H1 (cell line): ENCODE measurements around the gene FKBP1B. TPM values are rescaled to one million over a fixed set of nuclear protein-coding genes. Genes with fewer than 3 reads are reported as not detected.

Experiments
- CTCF ChIA-PET: fragments of 300-600 bp; sonication (Branson Sonifier 250); formaldehyde crosslinking; loops from one replicate; lab custom pipeline; 2021; ENCODE audit not compliant: partially characterized antibody; lab: Charles Lee
- POLR2A ChIA-PET: fragments of 300-600 bp; sonication (Branson Sonifier 250); formaldehyde crosslinking; loops from one replicate; lab custom pipeline; 2021; ENCODE audit warnings: inconsistent platforms; ENCODE audit not compliant: partially characterized antibody; lab: Charles Lee
- DNase-seq, 2 experiments: peaks; one replicate each; pipeline versions ENCODE4 v3.0.0 to v3.0.0-alpha.2; 2010 to 2022; ENCODE audit warnings: low spot score in 2 of 2, low read depth in 1 of 2, mixed read lengths in 1 of 2
- FAIRE-seq: peaks from 2 replicates; lab custom pipeline; 2011; peaks lifted over from hg19 to GRCh38; lab: Jason Lieb, UNC
- H2AFZ ChIP-seq: 2 replicates; pipeline ENCODE4 v1.8.1; 2012; ENCODE audit warnings: low read length, inconsistent platforms
- H2AK5ac ChIP-seq: 2 replicates; pipeline ENCODE4 v1.6.1; 2013; ENCODE audit warnings: low read depth, low read length
- H2BK120ac ChIP-seq: replicated peaks from 2 replicates; pipeline ENCODE3; 2013; ENCODE audit warnings: low read depth, low read length, inconsistent platforms
- H2BK12ac ChIP-seq: 2 replicates; pipeline ENCODE4 v1.6.1; 2013; ENCODE audit warnings: low read depth, low read length
- H2BK15ac ChIP-seq: 2 replicates; pipeline ENCODE4 v1.6.1; 2013; ENCODE audit warnings: low read length
- H2BK20ac ChIP-seq: 2 replicates; pipeline ENCODE4 v1.6.1; 2013; ENCODE audit warnings: low read length
- H2BK5ac ChIP-seq: 2 replicates; pipeline ENCODE4 v1.6.1; 2013; ENCODE audit warnings: low read depth, low read length
- H3K14ac ChIP-seq: 2 replicates; pipeline ENCODE4 v1.6.1; 2013; ENCODE audit warnings: inconsistent platforms; ENCODE audit not compliant: insufficient read length
- H3K18ac ChIP-seq: 2 replicates; pipeline ENCODE4 v1.6.1; 2013; ENCODE audit warnings: low read length; ENCODE audit errors: extremely low read depth
- H3K23ac ChIP-seq: 2 replicates; pipeline ENCODE4 v1.6.1; 2013; ENCODE audit warnings: inconsistent platforms; ENCODE audit not compliant: insufficient read length
- H3K23me2 ChIP-seq: 2 replicates; pipeline ENCODE4 v1.6.1; 2013; ENCODE audit warnings: low read depth, low read length
- H3K27ac ChIP-seq: 2 replicates; pipeline ENCODE4 v1.6.1; 2011; ENCODE audit warnings: low read depth, low read length, inconsistent platforms
- H3K27me3 ChIP-seq, 4 experiments: replicated peaks in 1 of 4; 1 replicate in 1 of 4; 2 replicates in 3 of 4; pipeline versions ENCODE4 v1.6.1 to v1.8.1; 2011 to 2013; ENCODE audit warnings: low read length in 3 of 4, mild to moderate bottlenecking in 3 of 4, inconsistent platforms in 2 of 4, mixed read lengths in 2 of 4, moderate library complexity in 1 of 4; ENCODE audit not compliant: control insufficient read depth in 3 of 4, insufficient read depth in 3 of 4; ENCODE audit errors: extremely low read depth in 1 of 4
- H3K36me3 ChIP-seq, 4 experiments: 2 replicates each; pipeline versions ENCODE4 v1.6.1 to v1.8.1; 2011 to 2013; ENCODE audit warnings: mild to moderate bottlenecking in 4 of 4, low read length in 3 of 4, moderate library complexity in 2 of 4, control low read depth in 1 of 4, inconsistent platforms in 1 of 4; ENCODE audit not compliant: insufficient read depth in 4 of 4, control insufficient read depth in 2 of 4
- H3K4ac ChIP-seq: replicated peaks from 2 replicates; pipeline ENCODE3; 2013; ENCODE audit warnings: low read length, low read depth, mixed read lengths, inconsistent platforms; ENCODE audit not compliant: insufficient read length
- H3K4me1 ChIP-seq, 4 experiments: replicated peaks in 1 of 4; 1 replicate in 1 of 4; 2 replicates in 3 of 4; pipeline versions ENCODE4 v1.6.1 to v1.8.1; 2011 to 2013; ENCODE audit warnings: low read length in 3 of 4, inconsistent platforms in 2 of 4, mixed read lengths in 1 of 4; ENCODE audit not compliant: insufficient read depth in 4 of 4, control insufficient read depth in 3 of 4
- H3K4me2 ChIP-seq, 2 experiments: 2 replicates each; pipeline versions ENCODE4 v1.6.1 to v1.8.1; 2011 to 2013; ENCODE audit warnings: low read depth in 2 of 2, low read length in 2 of 2, control low read depth in 1 of 2, inconsistent platforms in 1 of 2, mild to moderate bottlenecking in 1 of 2; ENCODE audit not compliant: insufficient read depth in 1 of 2
- H3K4me3 ChIP-seq, 4 experiments: fragments of 200-600, 300-600 bp in 1 of 4; sonication (generic), shearing (Covaris generic), sonication (Bioruptor Twin) in 1 of 4; 2 replicates each; pipeline versions ENCODE4 v1.5.1 to v1.8.1; 2011 to 2016; ENCODE audit warnings: low read length in 4 of 4, low read depth in 3 of 4, control low read depth in 2 of 4, inconsistent platforms in 2 of 4, mild to moderate bottlenecking in 2 of 4, mixed read lengths in 1 of 4, moderate library complexity in 1 of 4; ENCODE audit not compliant: insufficient read depth in 2 of 4; ENCODE audit errors: extremely low read depth in 1 of 4
- H3K56ac ChIP-seq: replicated peaks from 2 replicates; pipeline ENCODE3; 2013; ENCODE audit warnings: low read depth, mild to moderate bottlenecking, mixed read lengths, low read length, inconsistent platforms; ENCODE audit not compliant: insufficient read length
- H3K79me1 ChIP-seq: 2 replicates; pipeline ENCODE4 v1.6.1; 2013; ENCODE audit warnings: low read depth, low read length, control low read depth
- H3K79me2 ChIP-seq, 2 experiments: 2 replicates each; pipeline versions ENCODE4 v1.6.1 to v1.8.1; 2012 to 2013; ENCODE audit warnings: low read length in 2 of 2, mild to moderate bottlenecking in 2 of 2, inconsistent platforms in 1 of 2; ENCODE audit not compliant: insufficient read depth in 2 of 2, control insufficient read depth in 1 of 2
- H3K9ac ChIP-seq, 4 experiments: replicated peaks in 1 of 4; 1 replicate in 1 of 4; 2 replicates in 3 of 4; pipeline versions ENCODE4 v1.6.1 to v1.8.1; 2011 to 2013; ENCODE audit warnings: low read depth in 3 of 4, low read length in 3 of 4, control low read depth in 2 of 4, mild to moderate bottlenecking in 2 of 4, moderate library complexity in 2 of 4, inconsistent platforms in 1 of 4; ENCODE audit errors: extremely low read depth in 1 of 4
- H3K9me3 ChIP-seq, 2 experiments: 2 replicates each; pipeline versions ENCODE4 v1.6.1 to v1.8.1; 2012 to 2013; ENCODE audit warnings: mild to moderate bottlenecking in 2 of 2, moderate library complexity in 2 of 2, control low read depth in 1 of 2, inconsistent platforms in 1 of 2, low read depth in 1 of 2, low read length in 1 of 2, mixed read lengths in 1 of 2; ENCODE audit not compliant: insufficient read depth in 2 of 2
- H4K20me1 ChIP-seq, 2 experiments: replicated peaks in 1 of 2; 2 replicates each; pipeline versions ENCODE3 to v1.8.1; 2011 to 2013; ENCODE audit warnings: inconsistent platforms in 2 of 2, low read length in 2 of 2, mild to moderate bottlenecking in 1 of 2; ENCODE audit not compliant: insufficient read depth in 2 of 2, control insufficient read depth in 1 of 2
- H4K5ac ChIP-seq: 2 replicates; pipeline ENCODE4 v1.6.1; 2013; ENCODE audit warnings: low read length, low read depth, mixed read lengths, inconsistent platforms; ENCODE audit not compliant: insufficient read length
- H4K8ac ChIP-seq: 2 replicates; pipeline ENCODE4 v1.8.0; 2013; ENCODE audit warnings: mild to moderate bottlenecking, moderate library complexity, low read length, inconsistent platforms; ENCODE audit not compliant: insufficient read depth; ENCODE audit errors: extremely low read depth
- H4K91ac ChIP-seq: replicated peaks from 2 replicates; pipeline ENCODE3; 2013; ENCODE audit warnings: low read length, mixed read lengths, inconsistent platforms; ENCODE audit not compliant: insufficient read length
- ATF3 ChIP-seq: IDR thresholded peaks from 2 replicates; pipeline ENCODE4 v1.6.1; 2011; ENCODE audit warnings: low read depth, mild to moderate bottlenecking, low read length; ENCODE audit not compliant: insufficient read depth
- CTCF ChIP-seq, 3 experiments: IDR thresholded peaks; 1 replicate in 2 of 3; 2 replicates in 1 of 3; pipeline versions ENCODE4 v1.5.1 to v1.6.1; 2011; ENCODE audit warnings: low read length in 3 of 3, mild to moderate bottlenecking in 3 of 3, inconsistent platforms in 2 of 3, low read depth in 1 of 3, moderate library complexity in 1 of 3; ENCODE audit not compliant: insufficient read depth in 1 of 3; ENCODE audit errors: control extremely low read depth in 1 of 3
- NANOG ChIP-seq: IDR thresholded peaks from 2 replicates; pipeline ENCODE4 v1.6.1; 2011; ENCODE audit warnings: low read length, low read depth, mild to moderate bottlenecking, inconsistent platforms; ENCODE audit not compliant: insufficient read depth, poor library complexity, severe bottlenecking
- RAD21 ChIP-seq, 2 experiments: IDR thresholded peaks in 1 of 2; conservative IDR thresholded peaks in 1 of 2; 2 replicates each; pipeline ENCODE4 v1.6.1; 2011; ENCODE audit warnings: low read depth in 2 of 2, low read length in 2 of 2, improper control_type of control experiment in 1 of 2, inconsistent platforms in 1 of 2, mild to moderate bottlenecking in 1 of 2, moderate library complexity in 1 of 2
- RXRA ChIP-seq: IDR thresholded peaks from 2 replicates; pipeline ENCODE4 v1.6.1; 2011; ENCODE audit warnings: low read depth, mild to moderate bottlenecking, low read length, moderate library complexity; ENCODE audit not compliant: insufficient read depth
- SP1 ChIP-seq: IDR thresholded peaks from 2 replicates; pipeline ENCODE4 v1.6.1; 2011; ENCODE audit warnings: low read depth, low read length
- TCF12 ChIP-seq: IDR thresholded peaks from 2 replicates; pipeline ENCODE4 v1.6.1; 2011; ENCODE audit warnings: low read depth, mild to moderate bottlenecking, low read length
- WGBS, 2 experiments: shearing (Covaris generic) in 1 of 2; methylation state at CpG; one replicate each; pipeline versions ENCODE4 v1.1.6 to v1.1.7; 2013 to 2015; ENCODE audit warnings: low lambda C conversion rate in 2 of 2, mixed read lengths in 2 of 2, inconsistent platforms in 1 of 2, low coverage in 1 of 2, missing lambda C conversion rate in 1 of 2; ENCODE audit not compliant: insufficient replicate concordance in 2 of 2, insufficient coverage in 1 of 2, insufficient read length in 1 of 2; ENCODE audit errors: extremely low coverage in 1 of 2, missing lambda C conversion rate in 1 of 2; 5-methylcytosine and 5-hydroxymethylcytosine counted together
- polyA plus RNA-seq, 7 experiments: library from polyadenylated mRNA; depleted of rRNA in 3 of 7; stranded (reverse) in 5 of 7; unstranded in 2 of 7; fragments of >200 nt in 5 of 7; fragments of 200-250 nt in 2 of 7; gene quantifications; 1 replicate in 5 of 7; 2 replicates in 1 of 7; 4 replicates in 1 of 7; pipeline versions ENCODE4 v1.2.1 to v1.2.3, GENCODE V29; 2011 to 2013; ENCODE audit warnings: missing spikeins in 2 of 7, mixed read lengths in 2 of 7
- total RNA-seq: library from RNA; stranded (reverse); fragmentation: NEBNext Ultra II Directional; extraction: Animal tissue kit (Norgen Biotek cat#: 25700); gene quantifications from 2 replicates; pipeline ENCODE4 v1.2.1, GENCODE V29; 2021

FKBP1B gene
- total and polyA plus RNA-seq, 2 of the 8 experiments (the other 6 are each of a cell fraction or from before 2014, with no cell fraction given), result 50.8 to 151 TPM

GRCh38 chr2:24024018-24024417 is 25.5 kb upstream of the FKBP1B start:
- Histone ChIP-seq H3K23me2 (no peaks in the 10 kb centered on the region), H2AK5ac (peak overlapping the region; percentile 99), H3K4me2 (no peak overlapping the region), H2BK12ac (peak overlapping the region; percentile 96; the same call in 1 of the 2 replicates), H4K20me1 (no peaks in the 10 kb centered on the region), H3K14ac (no peak overlapping the region), H3K23ac (no peak overlapping the region), H3K4ac (no peak overlapping the region), H3K27ac (no peak overlapping the region), H3K4me1 (peaks cover 12 to 28% (median 21%) of the 10 kb centered on the region in 4 experiments), H3K18ac (peak overlapping the region; percentile 62; the same call in 1 of the 2 replicates), H2BK5ac (peak overlapping the region; percentile 97), H2BK120ac (no peak overlapping the region), H4K5ac (no peak overlapping the region), H3K36me3 (peaks cover 0 to 17% (median 3%) of the 10 kb centered on the region in 4 experiments; a peak in 4 of 8 replicates), H3K27me3 (no peaks in the 10 kb centered on the region), H3K56ac (no peak overlapping the region), H3K4me3 (no peak overlapping the region), H4K8ac (no peak overlapping the region; the same call in 1 of the 2 replicates), H2BK15ac (peak overlapping the region; percentile 25; the same call in 1 of the 2 replicates), H2BK20ac (no peak overlapping the region), H4K91ac (peak overlapping the region; percentile 54), H3K79me1 (peaks cover 6% of the 10 kb centered on the region; the same call in 1 of the 2 replicates), H3K9ac (no peak overlapping the region), H3K79me2 (peaks cover 0 to 7% of the 10 kb centered on the region in 2 experiments; a peak in 1 of 4 replicates), H2AFZ (no peak overlapping the region), H3K9me3 (no peaks in the 10 kb centered on the region)
- TF ChIP-seq ATF3, result no peak
- no peak for TF ChIP-seq RXRA
- TF ChIP-seq RAD21 (IDR thresholded peaks at IDR 0.05 in 1 of 2, conservative IDR thresholded peaks at IDR 0.05 in 1 of 2; ENCODE audit: low read depth in 2 of 2, low read length in 2 of 2), result peak in 1 of 2 experiments; percentile 43; a peak in 1 of 4 replicates
- TF ChIP-seq CTCF (IDR thresholded peaks at IDR 0.05; ENCODE audit: control extremely low read depth in 1 of 3, insufficient read depth in 1 of 3, low read depth in 1 of 3, low read length in 3 of 3), result peak in 2 of 3 experiments; percentile 22 to 37; a peak in 3 of 4 replicates
- TF ChIP-seq TCF12, result no peak
- TF ChIP-seq SP1, result no peak
- TF ChIP-seq NANOG, result no peak
- CTCF ChIA-PET, result interaction anchor here (0.6 to 3.4 kb wide), 7 partner anchors 9 to 684 kb away, joined by 3 to 31 read pairs (median 4); partner anchors contain the start of genes ATAD2B and TP53I3
- DNase-seq, result no peak
- POLR2A ChIA-PET, result interaction anchor here (1.0 to 3.4 kb wide), 4 partner anchors 13 to 196 kb away, joined by 3 to 14 read pairs (median 6); partner anchors contain the start of gene TP53I3
- FAIRE-seq, result no peak
- 85% methylated on average over 12 of the region's 12 CpGs; no CpG with 5 or more reads in 1 of the 2 experiments for WGBS, 2 experiments
